Posterior vena cava (tissue), 2 donors: ENCODE measurements around the gene NCKAP1. TPM values are rescaled to one million over a fixed set of nuclear protein-coding genes. Genes with fewer than 3 reads are reported as not detected.

ENCODE experiments used
- DNase-seq: peaks from one replicate; pipeline ENCODE4 v3.0.0-alpha.2; 2020; ENCODE audit warnings: low spot score
- intact Hi-C, 2 donors: fragments of 100-400 bp; cut with DNase I; formaldehyde crosslinking; loops; one replicate each; pipeline versions ENCODE4 v1.14.1 to v1.14.2; 2022 to 2023
- total RNA-seq, 2 donors: library from RNA; stranded (reverse); fragmentation: NEBNext Ultra II Directional; extraction: Animal tissue kit (Norgen Biotek cat#: 25700); gene quantifications; one replicate each; pipeline ENCODE4 v1.2.1, GENCODE V29; 2021
- donor health status: DM: yes; HTN: yes; CAD: no.
- donor health status: DM: yes; HTN: yes; CAD: no.

The NCKAP1 gene
- total RNA-seq, 2 donors from 2014 or later, result 187 to 280 TPM

- intact Hi-C loops, result loop anchor here in 1 of 2 donors (10.0 kb wide), 1 partner anchor 1770 kb away; no protein-coding TSS in a partner anchor
- DNase-seq, result no peak
These were observed 173.2 kb downstream of the NCKAP1 start for GRCh38 chr2:182864949-182865570.

DNA sequence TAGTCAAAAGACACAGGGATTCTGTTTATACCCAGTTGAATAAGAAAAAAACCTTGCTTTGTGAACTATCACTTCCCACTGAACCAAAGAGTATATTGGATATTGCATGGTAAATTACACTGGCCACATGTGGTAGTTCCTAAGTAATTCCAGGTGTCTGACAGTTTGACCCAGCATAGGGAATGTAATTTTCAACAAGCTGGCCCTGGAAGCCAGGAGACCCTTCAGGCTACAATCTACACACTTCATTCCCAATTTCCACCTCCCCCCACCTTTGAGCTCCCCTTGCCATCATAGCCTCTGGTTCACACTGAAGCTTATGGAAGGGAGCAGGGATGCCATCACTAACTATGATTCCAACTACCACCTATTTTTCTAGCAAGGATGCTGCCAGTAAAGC lies 174.6 kb downstream of the NCKAP1 start:
- no peak for DNase-seq
- intact Hi-C loops, result loop anchor here in 1 of 2 donors (10.0 kb wide), 1 partner anchor 1769 kb away; no protein-coding TSS in a partner anchor

DNA sequence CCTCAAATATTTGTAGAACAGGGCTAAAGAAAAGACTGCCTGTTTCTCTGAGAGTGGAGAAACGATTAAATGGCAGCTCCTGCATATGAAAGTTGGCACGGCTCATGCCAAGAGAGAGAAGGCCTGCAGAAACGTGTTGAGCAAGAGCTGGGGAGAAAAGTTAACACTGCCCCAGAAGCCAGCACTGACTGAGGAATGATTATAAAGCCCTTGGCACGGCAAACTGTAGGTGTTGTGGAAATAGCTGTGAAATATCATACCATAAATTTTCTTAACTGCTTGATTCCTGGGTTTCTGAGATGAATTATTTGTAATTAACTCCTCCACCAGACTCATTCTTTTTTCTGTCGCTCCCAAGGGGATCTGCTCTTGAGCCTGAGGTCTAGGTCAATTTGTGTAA lies 176.2 kb downstream of the NCKAP1 start:
- intact Hi-C loops, result loop anchor here in 1 of 2 donors (10.0 kb wide), 1 partner anchor 1767 kb away; no protein-coding TSS in a partner anchor
- no peak for DNase-seq

DNA sequence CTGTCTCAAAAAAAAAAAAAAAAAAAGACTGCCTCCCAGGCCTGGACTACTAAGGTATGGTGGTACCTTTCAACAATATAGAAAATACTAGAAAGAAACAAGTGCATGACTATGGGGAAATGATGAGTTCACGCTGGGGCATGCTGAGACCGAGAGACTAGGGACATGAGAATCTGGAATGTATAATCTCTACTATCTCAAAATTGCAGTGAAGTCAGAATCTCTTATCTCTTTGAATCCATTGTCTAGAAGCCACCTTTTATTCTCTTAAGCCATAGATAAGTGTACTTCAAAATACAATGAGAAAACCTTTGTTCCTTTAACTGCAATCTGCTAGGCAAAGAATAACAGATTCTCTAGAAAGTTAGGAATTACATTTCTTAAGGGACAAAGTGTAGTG lies 177.4 kb downstream of the NCKAP1 start:
- intact Hi-C loops, result loop anchor here in 1 of 2 donors (10.0 kb wide), 1 partner anchor 1766 kb away; no protein-coding TSS in a partner anchor

More for the DNA sequence above, 177.4 kb downstream of the NCKAP1 start:
- no peak for DNase-seq

Other genes starting within 250 kb of the NCKAP1 start
- 1 to 10 TPM; 5.4 to 6.9 TPM for gene FRZB, start 171.8 kb downstream of the NCKAP1 start, total RNA-seq
- 1 to 10 TPM; 5.7 to 9.1 TPM for gene DUSP19, start 40.3 kb upstream of the NCKAP1 start, total RNA-seq
- 10 to 100 TPM in 1 of 2 donors, 1 to 10 TPM in 1; 9.8 to 11.7 TPM for gene NUP35, start 86.0 kb upstream of the NCKAP1 start, total RNA-seq